Stomach (tissue), 9 donors: ENCODE results near the gene BECN2. TPM values are rescaled to one million over a fixed set of nuclear protein-coding genes. Genes with fewer than 3 reads are reported as not detected.

Experiments used
- DNase-seq, 2 donors: peaks; one replicate each; pipeline versions ENCODE4 v3.0.0 to v3.0.0-alpha.2; 2013 to 2019
- H3K27ac ChIP-seq, 5 donors: fragments of 200-600 bp in 4 of 5; sonication (generic) in 4 of 5; one replicate each; pipeline ENCODE4 v1.5.1; 2013 to 2019; ENCODE audit warnings: mild to moderate bottlenecking in 1 of 5, moderate library complexity in 1 of 5
- H3K27me3 ChIP-seq, 3 donors: fragments of 200-600 bp; sonication (generic); one replicate each; pipeline ENCODE4 v1.5.1; 2017 to 2019; ENCODE audit warnings: mixed run types in 1 of 3
- H3K36me3 ChIP-seq, 4 donors: fragments of 200-600 bp; sonication (generic); 1 replicate in 3 of 4; 2 replicates in 1 of 4; pipeline ENCODE4 v1.5.1; 2016 to 2019
- H3K4me1 ChIP-seq, 4 donors: fragments of 200-600 bp; sonication (generic); one replicate each; pipeline ENCODE4 v1.5.1; 2016 to 2019
- H3K4me3 ChIP-seq, 4 donors: fragments of 200-600 bp; sonication (generic) in 3 of 4; one replicate each; pipeline ENCODE4 v1.5.1; 2016 to 2019; ENCODE audit warnings: mild to moderate bottlenecking in 1 of 4
- H3K9me3 ChIP-seq, 4 donors: fragments of 200-600 bp; sonication (generic); one replicate each; pipeline ENCODE4 v1.5.1; 2016 to 2019
- EP300 ChIP-seq: sonication (generic); formaldehyde crosslinking; IDR thresholded peaks from one replicate; pipeline ENCODE4 v1.6.1; 2017; ENCODE audit warnings: antibody characterized with exemption
- POLR2A ChIP-seq, 4 donors: fragments of 450-650 bp; IDR thresholded peaks; one replicate each; pipeline ENCODE4 v1.6.1; 2016; ENCODE audit warnings: antibody characterized with exemption in 4 of 4, control low read depth in 2 of 4, mild to moderate bottlenecking in 1 of 4, moderate library complexity in 1 of 4
- POLR2AphosphoS5 ChIP-seq, 3 donors: sonication (generic); formaldehyde crosslinking; IDR thresholded peaks; one replicate each; pipeline ENCODE4 v1.6.1; 2016; ENCODE audit warnings: antibody characterized with exemption in 3 of 3
- WGBS, 5 donors: extraction: QIAGEN DNeasy Blood & Tissue Kit in 3 of 5; methylation state at CpG; one replicate each; pipeline versions ENCODE4 v1.1.5 to v1.1.7; 2013 to 2018; 5-methylcytosine and 5-hydroxymethylcytosine counted together
- intact Hi-C: fragments of 100-400 bp; cut with DNase I; formaldehyde crosslinking; loops from one replicate; pipeline ENCODE4 v1.15.1; 2023; ENCODE audit warnings: low total_unique reads
- polyA plus RNA-seq, 3 donors: library from polyadenylated mRNA; stranded (reverse); fragments of 200-250 nt; gene quantifications; one replicate each; pipeline ENCODE4 v1.2.3, GENCODE V29; 2013
- total RNA-seq, 5 donors: library from RNA; depleted of rRNA; stranded (reverse); fragments of >200 nt; gene quantifications; one replicate each; pipeline versions ENCODE4 v1.1.0 to v1.2.3, GENCODE V29; 2014 to 2016
- TF ChIP-seq, protein P1 (sequence below), 7 experiments: fragments of 450-650 bp in 4 of 7; fragments of 200-600 bp in 3 of 7; sonication (generic) in 3 of 7; IDR thresholded peaks; one replicate each; pipeline ENCODE4 v1.5.1; 2016 to 2019; ENCODE audit warnings: antibody characterized with exemption in 7 of 7, control low read depth in 2 of 7, mild to moderate bottlenecking in 1 of 7
- donor health status: healthy with polysubstance abuse.
- donor health status: Bipolar disorder and iron deficiency.
- donor health status: healthy.

BECN2 gene
- total and polyA plus RNA-seq, 8 donors = not detected

DNA sequence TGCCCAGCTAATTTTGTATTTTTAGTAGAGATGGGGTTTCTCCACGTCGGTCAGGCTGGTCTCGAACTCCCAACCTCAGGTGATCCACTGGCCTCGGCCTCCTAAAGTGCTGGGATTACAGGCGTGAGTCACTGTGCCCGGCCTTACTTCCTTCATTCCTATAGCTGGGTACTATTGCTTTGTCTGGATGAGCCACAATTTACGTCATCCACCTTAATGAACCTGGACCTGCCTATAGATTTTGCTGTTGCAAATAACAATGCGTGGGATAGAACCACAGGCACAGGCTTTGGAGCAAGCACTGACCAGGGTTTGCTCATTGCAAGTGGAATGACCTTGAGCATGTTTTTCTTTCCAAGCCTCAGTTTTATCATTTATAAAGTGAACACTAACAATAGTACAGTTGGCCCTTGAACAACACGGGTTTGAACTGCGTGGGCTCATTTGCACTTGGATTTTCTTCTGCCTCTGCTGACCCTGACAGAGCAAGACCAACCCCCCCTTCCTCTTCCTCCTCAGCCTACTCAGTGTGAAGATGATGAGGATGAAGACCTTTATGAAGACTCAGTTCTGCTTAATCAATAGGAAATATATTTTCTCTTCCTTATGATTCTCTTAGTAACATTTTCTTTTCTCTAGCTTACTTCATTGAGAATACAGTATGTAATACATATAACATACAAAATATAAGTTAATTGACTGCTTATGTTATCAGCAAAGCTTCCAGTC lies 33.3 kb upstream of the BECN2 start:
- no peak for TF ChIP-seq POLR2AphosphoS5 (IDR thresholded peaks at IDR 0.05)
- TF ChIP-seq EP300 = no peak
- TF ChIP-seq, protein P1, sequence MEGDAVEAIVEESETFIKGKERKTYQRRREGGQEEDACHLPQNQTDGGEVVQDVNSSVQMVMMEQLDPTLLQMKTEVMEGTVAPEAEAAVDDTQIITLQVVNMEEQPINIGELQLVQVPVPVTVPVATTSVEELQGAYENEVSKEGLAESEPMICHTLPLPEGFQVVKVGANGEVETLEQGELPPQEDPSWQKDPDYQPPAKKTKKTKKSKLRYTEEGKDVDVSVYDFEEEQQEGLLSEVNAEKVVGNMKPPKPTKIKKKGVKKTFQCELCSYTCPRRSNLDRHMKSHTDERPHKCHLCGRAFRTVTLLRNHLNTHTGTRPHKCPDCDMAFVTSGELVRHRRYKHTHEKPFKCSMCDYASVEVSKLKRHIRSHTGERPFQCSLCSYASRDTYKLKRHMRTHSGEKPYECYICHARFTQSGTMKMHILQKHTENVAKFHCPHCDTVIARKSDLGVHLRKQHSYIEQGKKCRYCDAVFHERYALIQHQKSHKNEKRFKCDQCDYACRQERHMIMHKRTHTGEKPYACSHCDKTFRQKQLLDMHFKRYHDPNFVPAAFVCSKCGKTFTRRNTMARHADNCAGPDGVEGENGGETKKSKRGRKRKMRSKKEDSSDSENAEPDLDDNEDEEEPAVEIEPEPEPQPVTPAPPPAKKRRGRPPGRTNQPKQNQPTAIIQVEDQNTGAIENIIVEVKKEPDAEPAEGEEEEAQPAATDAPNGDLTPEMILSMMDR (IDR thresholded peaks at IDR 0.05) = no peak
- TF ChIP-seq POLR2A (IDR thresholded peaks at IDR 0.05) = no peak
- H3K4me3 ChIP-seq = no peak overlapping the region
- intact Hi-C loops = no loop called here
- H3K4me1 ChIP-seq = no peaks in the 10 kb centered on the region
- H3K27ac ChIP-seq = no peak overlapping the region
- 80 to 92% (median 85%) methylated on average over 10 of the region's 10 CpGs for WGBS, 5 donors
- no peaks in the 10 kb centered on the region for H3K27me3 ChIP-seq
- no peaks in the 10 kb centered on the region for H3K36me3 ChIP-seq
- H3K9me3 ChIP-seq = no peaks in the 10 kb centered on the region
- DNase-seq = no peak

DNA sequence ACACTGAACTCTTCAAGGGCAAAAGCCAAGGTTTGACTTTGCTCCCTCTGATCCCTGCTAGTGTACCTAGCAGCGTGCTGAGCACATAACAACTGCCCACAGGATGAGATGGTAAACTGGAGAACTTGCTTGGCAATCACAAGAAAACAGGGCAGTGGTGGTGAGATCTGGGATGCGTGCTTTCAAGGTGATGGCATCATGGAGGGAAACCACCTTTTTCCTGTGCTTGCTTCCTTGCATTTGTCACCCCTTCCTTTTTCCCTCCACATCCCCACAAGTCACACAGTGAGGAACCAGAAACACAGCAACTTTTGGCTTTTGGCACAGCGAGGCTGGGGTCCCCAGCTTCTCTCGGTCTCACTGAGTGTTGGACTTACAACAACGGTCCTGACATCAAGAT lies 31.4 kb upstream of the BECN2 start:
- H3K27ac ChIP-seq = no peak overlapping the region
- no peak overlapping the region for H3K4me3 ChIP-seq
- H3K27me3 ChIP-seq = peaks cover 0 to 3% (median 0%) of the 10 kb centered on the region in 3 donors
- no peak for DNase-seq
- intact Hi-C loops = no loop called here
- H3K9me3 ChIP-seq = no peaks in the 10 kb centered on the region
- no peaks in the 10 kb centered on the region for H3K4me1 ChIP-seq
- TF ChIP-seq EP300 (no peak), POLR2AphosphoS5 (IDR thresholded peaks at IDR 0.05) (no peak), POLR2A (IDR thresholded peaks at IDR 0.05) (no peak)
- TF ChIP-seq, protein P1 (IDR thresholded peaks at IDR 0.05) = no peak
- WGBS, 5 donors = 67 to 74% (median 70%) methylated on average over 5 of the region's 5 CpGs
- no peaks in the 10 kb centered on the region for H3K36me3 ChIP-seq

DNA sequence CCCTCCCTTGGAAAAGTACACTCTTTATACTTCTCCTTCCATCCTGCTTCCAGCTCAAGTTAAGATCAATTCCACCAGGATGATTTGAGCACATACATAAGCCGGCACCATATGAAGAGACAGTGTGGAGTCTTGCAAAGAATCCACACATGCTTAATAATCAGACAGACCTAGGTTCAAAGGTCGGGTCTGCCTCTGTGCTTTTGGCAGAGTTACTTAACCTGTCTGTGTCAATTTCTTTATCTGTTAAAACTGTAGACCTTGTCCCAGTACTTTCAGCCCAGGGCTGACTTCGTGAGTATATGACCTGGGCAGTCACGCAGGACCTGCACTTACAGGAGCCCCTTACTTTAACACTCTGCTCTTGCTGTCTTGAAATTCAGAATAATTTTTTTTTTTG lies 30.2 kb upstream of the BECN2 start:
- peaks cover 0 to 3% (median 0%) of the 10 kb centered on the region in 3 donors for H3K27me3 ChIP-seq
- DNase-seq = no peak
- no peak overlapping the region for H3K27ac ChIP-seq
- 61 to 85% (median 67%) methylated on average over 4 of the region's 4 CpGs for WGBS, 5 donors
- TF ChIP-seq, protein P1 (IDR thresholded peaks at IDR 0.05) = no peak
- TF ChIP-seq POLR2AphosphoS5 (IDR thresholded peaks at IDR 0.05) (no peak), POLR2A (IDR thresholded peaks at IDR 0.05) (no peak), EP300 (no peak)
- H3K4me1 ChIP-seq = no peaks in the 10 kb centered on the region
- no peaks in the 10 kb centered on the region for H3K9me3 ChIP-seq
- intact Hi-C loops = no loop called here
- H3K4me3 ChIP-seq = no peak overlapping the region
- no peaks in the 10 kb centered on the region for H3K36me3 ChIP-seq

DNA sequence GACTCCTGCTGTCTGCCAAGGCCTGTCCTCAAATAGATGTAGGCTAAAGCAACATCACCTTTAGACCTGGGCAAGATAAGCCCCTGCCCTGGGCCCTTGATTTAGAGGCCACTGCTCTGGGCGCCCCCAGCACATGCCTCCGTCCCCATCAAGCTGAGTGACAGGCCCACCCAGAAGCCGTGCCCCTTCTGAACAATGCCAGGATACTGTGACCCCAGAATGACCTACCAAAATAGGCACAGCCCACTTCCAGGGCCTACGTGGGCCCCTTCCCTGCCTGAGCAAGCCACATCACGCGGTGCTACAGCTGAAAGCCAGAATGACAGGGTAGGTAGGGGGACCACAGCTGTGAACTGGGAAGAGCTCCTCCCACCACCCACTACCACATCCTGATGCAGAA lies 24.7 kb upstream of the BECN2 start:
- intact Hi-C loops = no loop called here
- H3K4me1 ChIP-seq = peaks cover 0 to 8% (median 0%) of the 10 kb centered on the region in 4 donors
- H3K36me3 ChIP-seq = no peaks in the 10 kb centered on the region
- H3K27me3 ChIP-seq = peaks cover 0 to 3% (median 0%) of the 10 kb centered on the region in 3 donors
- H3K27ac ChIP-seq = no peak overlapping the region
- no peak for DNase-seq
- H3K9me3 ChIP-seq = no peaks in the 10 kb centered on the region
- TF ChIP-seq POLR2A (IDR thresholded peaks at IDR 0.05) (no peak), POLR2AphosphoS5 (IDR thresholded peaks at IDR 0.05) (no peak), EP300 (no peak)
- TF ChIP-seq, protein P1 (IDR thresholded peaks at IDR 0.05) = no peak
- WGBS, 5 donors = 31 to 72% (median 40%) methylated on average over 5 to 6 of the region's 6 CpGs
- no peak overlapping the region for H3K4me3 ChIP-seq
